DMS79 (cell line): ENCODE measurements around the gene DUSP5.

ENCODE experiments used
- DNase-seq: peaks from one replicate; lab custom pipeline; 2025; lab: John Stamatoyannopoulos, UW

Gene DUSP5

GRCh38 chr10:110546499-110547110, 48.9 kb downstream of the DUSP5 start:
- no peak for DNase-seq

GRCh38 chr10:110547139-110547761, 49.5 kb downstream of the DUSP5 start:
- no peak for DNase-seq

GRCh38 chr10:110548002-110548401, 50.3 kb downstream of the DUSP5 start:
- DNase-seq: no peak

GRCh38 chr10:110549211-110549610, 51.5 kb downstream of the DUSP5 start:
- no peak for DNase-seq

DNA sequence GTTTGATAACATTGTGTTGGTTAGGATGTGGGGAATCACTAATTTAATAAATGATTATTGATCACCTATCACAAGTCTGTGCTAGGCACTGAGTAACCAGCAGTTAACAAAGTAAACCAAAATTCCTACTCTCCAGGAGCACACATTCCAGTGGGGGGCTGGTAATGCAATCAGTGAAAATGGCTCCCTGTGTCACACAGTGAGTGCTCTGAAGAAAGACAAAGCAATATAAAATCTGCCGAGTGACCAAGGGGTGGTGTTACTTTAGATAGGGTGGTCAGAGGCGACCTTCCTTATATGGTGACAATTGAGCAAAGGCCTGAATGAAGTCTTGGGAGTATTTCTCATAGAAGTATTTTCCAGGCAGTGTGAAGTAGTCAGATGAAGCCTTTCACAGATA, 56.2 kb downstream of the DUSP5 start:
- DNase-seq: no peak

DNA sequence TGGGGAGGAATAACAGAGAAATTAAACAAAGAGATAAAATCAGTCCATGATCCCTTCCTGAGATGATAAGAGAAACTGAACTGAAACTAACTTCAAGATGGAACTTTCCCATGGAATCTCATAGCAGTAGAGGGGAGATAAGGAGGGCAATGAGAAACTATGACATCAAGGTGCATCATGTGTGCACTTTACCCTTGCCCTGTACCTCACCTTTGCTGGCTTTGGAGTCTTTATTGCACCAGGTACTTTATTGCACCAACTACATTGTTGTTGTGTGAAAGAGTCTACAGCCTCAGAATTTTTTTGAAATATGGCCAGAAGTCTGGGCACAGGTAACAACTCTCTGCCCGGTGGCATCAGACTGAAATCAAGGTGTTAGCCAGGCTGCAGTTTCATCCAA, 58.6 kb downstream of the DUSP5 start:
- no peak for DNase-seq

GRCh38 chr10:110556969-110557601, 59.4 kb downstream of the DUSP5 start:
- DNase-seq: no peak

DNA sequence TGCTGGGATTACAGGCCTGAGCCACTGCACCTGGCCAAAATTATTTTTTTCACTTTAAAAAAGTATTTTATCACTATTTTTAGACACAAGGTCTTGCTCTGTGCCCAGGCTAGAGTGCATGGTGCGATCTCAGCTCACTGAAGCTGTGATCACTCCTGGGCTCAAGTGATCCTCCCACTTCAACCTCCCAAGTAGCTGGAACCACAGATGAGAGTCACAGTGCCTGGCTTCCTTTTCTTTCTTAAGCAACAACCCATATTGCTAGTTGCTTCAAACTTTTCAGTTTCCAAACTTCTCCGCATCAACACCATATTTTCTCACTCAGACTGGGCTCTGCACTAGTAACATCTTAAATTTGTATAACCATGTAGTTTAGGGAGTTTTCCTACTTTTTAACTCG, 60.3 kb downstream of the DUSP5 start:
- DNase-seq: no peak

DNA sequence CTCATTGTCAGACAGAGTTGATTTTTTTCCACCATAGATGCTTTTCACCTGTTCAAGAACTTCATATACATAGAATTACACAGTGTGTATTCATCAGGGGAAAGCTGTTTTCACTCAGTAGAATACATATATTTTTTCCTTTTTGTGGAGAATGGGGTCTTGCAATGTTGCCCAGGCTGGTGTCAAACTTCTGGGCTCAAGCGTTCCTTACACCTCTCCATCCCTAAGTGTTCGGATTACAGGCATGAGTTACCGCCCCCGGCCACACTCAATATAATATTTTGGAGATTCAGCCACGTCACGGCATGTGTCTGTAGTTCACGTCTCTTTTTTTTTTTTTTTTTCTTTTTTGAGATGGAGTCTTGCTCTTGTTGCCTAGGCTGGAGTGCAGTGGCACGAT, 62.3 kb downstream of the DUSP5 start:
- DNase-seq: no peak
